Type B pancreatic cell (in vitro differentiated cells): Measurements from ENCODE around the gene DRGX. TPM values are rescaled to one million over a fixed set of nuclear protein-coding genes. Genes with fewer than 3 reads are reported as not detected.

Source experiments
- DNase-seq: peaks from one replicate; pipeline ENCODE4 v3.0.0; 2021; ENCODE audit warnings: mixed read lengths; ENCODE audit not compliant: unreplicated experiment; ENCODE audit errors: extremely low spot score
- H3K27ac Mint-ChIP-seq: 2 replicates; pipeline ENCODE4 v1.8.0; 2021; ENCODE audit warnings: mild to moderate bottlenecking, mixed read lengths
- H3K27me3 Mint-ChIP-seq: 2 replicates; pipeline ENCODE4 v1.8.0; 2021; ENCODE audit warnings: mixed read lengths
- H3K36me3 Mint-ChIP-seq: 2 replicates; pipeline ENCODE4 v1.8.0; 2021; ENCODE audit warnings: mixed read lengths
- H3K4me1 Mint-ChIP-seq: one replicate; pipeline ENCODE4 v1.8.0; 2021; ENCODE audit warnings: mixed read lengths; ENCODE audit not compliant: unreplicated experiment
- H3K4me3 Mint-ChIP-seq: 2 replicates; pipeline ENCODE4 v1.8.0; 2021; ENCODE audit warnings: mild to moderate bottlenecking, mixed read lengths
- H3K9me3 Mint-ChIP-seq: 2 replicates; pipeline ENCODE4 v1.8.0; 2021; ENCODE audit warnings: mixed read lengths
- total RNA-seq: library from RNA; stranded (reverse); gene quantifications from 2 replicates; pipeline ENCODE4 v1.2.1, GENCODE V29; 2021; ENCODE audit warnings: low replicate concordance
- TF ChIP-seq, protein P1 (sequence below): fragments of 200-600 bp; sonication (generic); conservative IDR thresholded peaks from 2 replicates; pipeline ENCODE4 v1.5.0; 2021; ENCODE audit warnings: antibody characterized with exemption, mild to moderate bottlenecking

DRGX gene
- total RNA-seq, 1 donor from 2014 or later: 0.22 TPM

DNA sequence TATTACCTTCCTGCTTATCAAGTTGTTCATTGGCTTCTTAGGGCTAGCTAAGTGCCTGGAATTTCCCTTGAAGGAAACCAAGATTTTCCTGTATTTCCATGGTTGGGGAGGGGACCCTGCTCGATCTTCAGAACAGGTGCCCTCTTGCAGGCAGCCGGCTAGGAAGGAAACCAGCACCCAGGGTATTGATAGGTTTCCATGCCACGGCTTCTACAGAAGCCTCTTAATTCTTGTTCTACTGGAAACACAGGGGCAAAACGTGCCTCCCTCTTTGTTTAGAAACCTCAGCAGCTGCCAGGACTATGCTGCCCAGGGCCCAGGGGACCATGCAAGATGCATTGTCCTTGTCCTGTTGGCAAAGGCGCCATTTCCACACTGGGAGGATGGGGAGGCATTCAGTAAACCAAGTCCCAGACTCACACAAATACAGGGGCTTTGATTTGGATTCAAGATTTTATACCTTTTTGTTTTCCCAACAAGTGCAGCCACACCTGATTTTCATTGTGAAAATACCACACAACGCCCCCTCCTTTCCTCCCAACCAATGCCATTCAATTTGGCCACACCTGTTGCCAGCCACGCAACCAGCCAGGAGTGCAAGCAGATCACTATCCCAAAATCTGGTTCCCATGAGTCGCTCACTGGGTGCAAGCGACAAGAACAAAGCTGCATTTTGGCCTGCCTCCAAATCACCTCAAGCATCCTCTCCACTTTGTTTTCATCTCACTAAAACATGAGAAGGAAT, 67.3 kb downstream of the DRGX start:
- peak; percentile 47 for DNase-seq
- Mint-ChIP-seq H3K4me1 (no peaks in the 10 kb centered on the region), H3K4me3 (no peak overlapping the region), H3K27ac (no peak overlapping the region), H3K9me3 (peaks cover under 1% of the 10 kb centered on the region), H3K36me3 (no peaks in the 10 kb centered on the region), H3K27me3 (peaks cover 21% of the 10 kb centered on the region)
- TF ChIP-seq, protein P1, sequence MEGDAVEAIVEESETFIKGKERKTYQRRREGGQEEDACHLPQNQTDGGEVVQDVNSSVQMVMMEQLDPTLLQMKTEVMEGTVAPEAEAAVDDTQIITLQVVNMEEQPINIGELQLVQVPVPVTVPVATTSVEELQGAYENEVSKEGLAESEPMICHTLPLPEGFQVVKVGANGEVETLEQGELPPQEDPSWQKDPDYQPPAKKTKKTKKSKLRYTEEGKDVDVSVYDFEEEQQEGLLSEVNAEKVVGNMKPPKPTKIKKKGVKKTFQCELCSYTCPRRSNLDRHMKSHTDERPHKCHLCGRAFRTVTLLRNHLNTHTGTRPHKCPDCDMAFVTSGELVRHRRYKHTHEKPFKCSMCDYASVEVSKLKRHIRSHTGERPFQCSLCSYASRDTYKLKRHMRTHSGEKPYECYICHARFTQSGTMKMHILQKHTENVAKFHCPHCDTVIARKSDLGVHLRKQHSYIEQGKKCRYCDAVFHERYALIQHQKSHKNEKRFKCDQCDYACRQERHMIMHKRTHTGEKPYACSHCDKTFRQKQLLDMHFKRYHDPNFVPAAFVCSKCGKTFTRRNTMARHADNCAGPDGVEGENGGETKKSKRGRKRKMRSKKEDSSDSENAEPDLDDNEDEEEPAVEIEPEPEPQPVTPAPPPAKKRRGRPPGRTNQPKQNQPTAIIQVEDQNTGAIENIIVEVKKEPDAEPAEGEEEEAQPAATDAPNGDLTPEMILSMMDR: no peak

DNA sequence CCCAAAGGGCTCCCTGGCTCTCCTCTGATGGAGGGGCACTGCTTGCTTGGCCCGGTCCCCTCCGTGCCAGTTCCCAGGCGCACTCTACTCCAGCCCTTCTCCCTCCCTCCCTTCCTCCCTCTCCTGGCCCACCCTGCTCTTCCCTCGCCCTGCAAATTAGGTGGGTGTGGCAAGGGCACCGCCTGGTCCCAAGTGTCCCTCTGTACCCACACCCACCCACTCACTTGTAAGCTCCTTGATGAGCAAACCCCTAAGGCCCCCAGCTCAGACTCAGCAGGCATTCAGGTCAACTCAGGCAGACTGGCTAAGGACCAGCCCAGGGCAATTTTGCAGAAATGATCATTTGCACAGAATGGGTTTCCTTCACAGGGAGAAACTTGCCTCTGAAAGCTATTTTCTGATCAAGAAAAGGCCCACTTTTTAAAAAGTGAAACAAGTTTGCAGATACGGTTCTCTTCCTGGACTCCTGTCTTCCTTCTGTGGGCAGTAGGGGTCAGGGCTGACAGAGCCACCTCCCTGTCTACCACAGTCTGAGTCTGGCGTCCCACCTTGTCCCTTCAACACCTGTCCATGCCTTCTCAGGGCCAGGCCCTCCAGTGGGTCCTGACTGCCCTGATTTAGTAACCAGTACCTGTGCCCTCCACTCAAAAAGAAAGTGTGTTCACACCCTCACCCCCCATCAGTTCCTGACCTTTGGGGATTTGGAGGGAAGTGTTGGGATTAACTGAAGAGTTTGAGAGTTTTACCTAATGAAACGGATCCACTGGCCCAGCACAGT, 68.7 kb downstream of the DRGX start:
- Mint-ChIP-seq H3K27ac (no peak overlapping the region), H3K27me3 (peaks cover 18% of the 10 kb centered on the region), H3K9me3 (no peaks in the 10 kb centered on the region), H3K4me1 (no peaks in the 10 kb centered on the region), H3K36me3 (no peaks in the 10 kb centered on the region), H3K4me3 (no peak overlapping the region)
- DNase-seq: peak; percentile 58
- TF ChIP-seq, protein P1: no peak

DNA sequence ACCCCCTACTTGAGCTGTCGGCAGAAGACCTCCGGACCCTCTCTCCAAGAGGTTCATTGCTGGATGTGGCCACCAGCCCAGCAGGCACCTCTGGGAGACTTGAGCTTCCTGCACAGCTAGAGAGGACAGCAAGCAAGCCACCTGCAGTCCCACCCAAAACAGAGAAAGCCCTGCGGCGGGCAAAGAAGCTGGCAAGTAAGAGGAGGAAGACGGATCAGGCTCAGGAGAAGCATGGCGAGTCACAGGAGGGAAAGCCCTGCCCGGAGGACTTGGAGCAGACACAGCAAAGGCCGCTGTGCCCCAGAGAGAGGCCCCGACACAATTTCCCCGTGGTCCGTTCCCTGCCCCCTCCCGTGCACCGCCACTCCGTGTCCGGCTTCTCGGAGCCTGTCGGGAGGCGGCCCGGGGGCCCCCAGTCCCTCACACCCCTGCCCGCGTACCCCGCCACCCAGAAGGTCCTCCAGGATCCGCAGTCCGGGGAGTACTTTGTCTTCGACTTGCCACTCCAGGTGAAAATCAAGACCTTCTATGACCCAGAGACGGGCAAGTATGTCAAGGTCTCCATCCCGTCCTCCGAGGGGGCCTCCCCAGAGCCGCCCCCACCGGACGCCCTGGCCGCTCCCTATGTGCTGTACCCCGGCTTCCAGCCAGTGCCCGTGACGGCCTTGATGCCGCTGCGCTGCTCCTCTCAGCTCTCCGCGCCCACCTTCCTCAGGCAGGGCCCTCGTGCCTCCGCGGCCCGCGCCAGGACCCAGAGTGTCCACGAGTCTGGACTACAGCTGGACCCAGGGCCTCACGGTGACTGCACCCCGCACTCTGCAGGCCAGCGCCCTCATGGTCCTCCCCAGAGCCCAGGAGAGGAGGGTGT, 69.7 kb downstream of the DRGX start:
- Mint-ChIP-seq H3K27me3 (peaks cover 25% of the 10 kb centered on the region), H3K4me3 (no peak overlapping the region), H3K36me3 (no peaks in the 10 kb centered on the region), H3K27ac (no peak overlapping the region), H3K9me3 (no peaks in the 10 kb centered on the region), H3K4me1 (no peaks in the 10 kb centered on the region)
- peak; percentile 67 for DNase-seq
- TF ChIP-seq, protein P1: no peak

DNA sequence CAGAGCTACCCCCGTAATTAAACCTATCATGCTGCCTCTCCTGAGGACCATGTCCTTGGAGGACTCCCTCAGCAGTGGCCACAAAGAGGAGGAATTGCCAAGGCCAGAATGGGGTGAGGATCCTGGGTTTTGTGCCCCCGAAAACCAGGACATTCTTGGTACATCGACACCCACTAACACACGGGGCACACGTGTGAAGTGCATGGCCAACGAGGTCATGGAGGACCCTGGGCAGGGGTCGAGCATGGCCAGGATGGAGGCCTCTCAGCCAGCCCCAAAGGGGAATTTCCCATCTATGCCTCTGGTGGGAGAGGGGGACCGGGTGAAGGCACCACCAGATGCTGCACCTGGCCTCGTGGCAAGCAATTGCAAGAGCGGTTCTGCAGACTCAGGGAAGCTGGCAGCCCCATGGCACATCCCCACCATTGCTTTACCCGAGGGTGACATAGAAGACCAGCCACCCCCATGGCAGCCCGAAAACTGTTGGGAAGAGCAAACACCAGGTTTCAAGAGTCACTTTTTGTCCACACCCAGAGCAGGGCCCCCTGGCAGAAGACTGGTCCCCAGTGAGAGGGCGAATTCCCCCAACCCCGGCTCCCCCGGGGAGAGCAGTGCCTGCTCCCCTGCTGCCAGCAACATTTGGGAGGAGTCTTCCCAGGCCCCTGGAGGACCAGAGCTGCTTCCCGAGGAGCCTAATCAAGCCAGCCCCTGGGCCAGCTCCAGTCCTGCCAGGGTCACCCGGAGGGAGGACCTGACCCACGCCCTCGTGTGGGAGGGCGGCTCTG, 70.6 kb downstream of the DRGX start:
- Mint-ChIP-seq H3K27me3 (peaks cover 28% of the 10 kb centered on the region), H3K36me3 (no peaks in the 10 kb centered on the region), H3K9me3 (no peaks in the 10 kb centered on the region), H3K27ac (no peak overlapping the region), H3K4me3 (no peak overlapping the region), H3K4me1 (no peaks in the 10 kb centered on the region)
- DNase-seq: peak; percentile 49
- TF ChIP-seq, protein P1: no peak

DNA sequence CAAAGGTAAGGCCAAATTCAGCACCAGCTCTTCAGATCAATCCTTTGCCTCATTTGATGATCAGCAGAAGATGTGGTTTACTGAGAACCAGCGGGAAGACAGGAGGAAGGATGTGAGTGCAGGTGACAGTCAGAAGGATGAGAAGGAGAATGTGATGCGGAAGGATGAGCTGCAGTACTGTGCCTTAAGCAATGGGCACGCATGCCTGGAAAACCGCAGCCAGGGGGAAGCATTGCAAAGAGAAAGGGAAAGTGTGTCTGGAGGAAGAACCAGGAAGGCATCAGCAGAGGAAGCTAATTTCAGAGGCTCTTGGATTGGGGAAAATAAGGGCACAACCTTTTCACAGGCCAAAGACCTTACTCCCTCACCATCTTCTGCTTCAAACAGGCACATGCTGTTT, 71.2 kb downstream of the DRGX start:
- no peak for DNase-seq
- TF ChIP-seq, protein P1: no peak
- Mint-ChIP-seq H3K36me3 (no peaks in the 10 kb centered on the region), H3K9me3 (no peaks in the 10 kb centered on the region), H3K4me3 (no peak overlapping the region), H3K27ac (no peak overlapping the region), H3K4me1 (no peaks in the 10 kb centered on the region), H3K27me3 (peaks cover 28% of the 10 kb centered on the region)
